Trophoblast cell (in vitro differentiated cells and primary cell): ENCODE measurements around the gene CCNI.

Experiments
- DNase-seq, 2 donors: peaks; one replicate each; pipeline ENCODE4 v3.0.0-alpha.2; 2016
- H2AFZ ChIP-seq: 2 replicates; pipeline ENCODE4 v1.6.1; 2013; ENCODE audit warnings: low read length, moderate library complexity, mild to moderate bottlenecking; ENCODE audit not compliant: insufficient read depth, poor library complexity
- H2AK5ac ChIP-seq: 2 replicates; pipeline ENCODE4 v1.6.1; 2013; ENCODE audit warnings: mild to moderate bottlenecking, low read length
- H2BK120ac ChIP-seq: 2 replicates; pipeline ENCODE4 v1.6.1; 2013; ENCODE audit warnings: low read length, mild to moderate bottlenecking, moderate library complexity; ENCODE audit not compliant: insufficient read depth, poor library complexity
- H2BK12ac ChIP-seq: 2 replicates; pipeline ENCODE4 v1.6.1; 2013; ENCODE audit warnings: mild to moderate bottlenecking, low read length, moderate library complexity
- H2BK5ac ChIP-seq: 2 replicates; pipeline ENCODE4 v1.6.1; 2013; ENCODE audit warnings: low read length, low read depth, moderate library complexity, mild to moderate bottlenecking; ENCODE audit not compliant: poor library complexity
- H3K14ac ChIP-seq: 2 replicates; pipeline ENCODE4 v1.6.1; 2013; ENCODE audit warnings: mild to moderate bottlenecking, low read length
- H3K18ac ChIP-seq: 2 replicates; pipeline ENCODE4 v1.6.1; 2013; ENCODE audit warnings: mild to moderate bottlenecking, low read length
- H3K23ac ChIP-seq: 2 replicates; pipeline ENCODE4 v1.6.1; 2013; ENCODE audit warnings: low read length
- H3K27ac ChIP-seq: 2 replicates; pipeline ENCODE4 v1.5.1; 2013; ENCODE audit warnings: low read depth, mild to moderate bottlenecking, inconsistent platforms, low read length, moderate library complexity
- H3K27me3 ChIP-seq: 2 replicates; pipeline ENCODE4 v1.6.1; 2013; ENCODE audit warnings: inconsistent platforms, mild to moderate bottlenecking, low read length, moderate library complexity; ENCODE audit not compliant: insufficient read depth
- H3K36me3 ChIP-seq, 2 experiments: 1 replicate in 1 of 2; 2 replicates in 1 of 2; pipeline ENCODE4 v1.6.1; 2013; ENCODE audit warnings: low read length in 2 of 2, mild to moderate bottlenecking in 2 of 2, moderate library complexity in 1 of 2; ENCODE audit not compliant: insufficient read depth in 2 of 2, control insufficient read depth in 1 of 2
- H3K4ac ChIP-seq: 2 replicates; pipeline ENCODE4 v1.6.1; 2013; ENCODE audit warnings: low read depth, mild to moderate bottlenecking, low read length, moderate library complexity
- H3K4me1 ChIP-seq, 2 experiments: 1 replicate in 1 of 2; 2 replicates in 1 of 2; pipeline ENCODE4 v1.6.1; 2013; ENCODE audit warnings: low read length in 2 of 2, mild to moderate bottlenecking in 2 of 2, moderate library complexity in 1 of 2; ENCODE audit not compliant: insufficient read depth in 2 of 2, control insufficient read depth in 1 of 2
- H3K4me2 ChIP-seq: 2 replicates; pipeline ENCODE4 v1.6.1; 2013; ENCODE audit warnings: inconsistent platforms, mild to moderate bottlenecking, low read length, moderate library complexity
- H3K4me3 ChIP-seq: 2 replicates; pipeline ENCODE4 v1.5.1; 2013; ENCODE audit warnings: mild to moderate bottlenecking, low read depth, low read length, inconsistent platforms
- H3K79me1 ChIP-seq: one replicate; pipeline ENCODE4 v1.6.1; 2013; ENCODE audit warnings: low read length
- H3K79me2 ChIP-seq: 2 replicates; pipeline ENCODE4 v1.6.1; 2013; ENCODE audit warnings: low read length, mild to moderate bottlenecking; ENCODE audit not compliant: control insufficient read depth, insufficient read depth, poor library complexity
- H3K9ac ChIP-seq: 2 replicates; pipeline ENCODE4 v1.6.1; 2013; ENCODE audit warnings: mild to moderate bottlenecking, low read length
- H3K9me3 ChIP-seq: 2 replicates; pipeline ENCODE4 v1.6.1; 2013; ENCODE audit warnings: low read depth, mild to moderate bottlenecking, control low read depth, inconsistent platforms, low read length; ENCODE audit not compliant: insufficient read depth
- H4K12ac ChIP-seq: 2 replicates; pipeline ENCODE4 v1.6.1; 2013; ENCODE audit warnings: low read depth, mild to moderate bottlenecking, low read length, moderate library complexity
- H4K8ac ChIP-seq: 2 replicates; pipeline ENCODE4 v1.6.1; 2013; ENCODE audit warnings: low read depth, mild to moderate bottlenecking, low read length, moderate library complexity
- H4K91ac ChIP-seq: one replicate; pipeline ENCODE4 v1.6.1; 2013; ENCODE audit warnings: low read depth, mild to moderate bottlenecking, low read length, moderate library complexity
- WGBS: extraction: QIAGEN DNeasy Blood & Tissue Kit; methylation state at CpG from one replicate; pipeline ENCODE4 v1.1.7; 2013; ENCODE audit warnings: missing lambda C conversion rate; ENCODE audit not compliant: insufficient read length, insufficient coverage; ENCODE audit errors: extremely low coverage; 5-methylcytosine and 5-hydroxymethylcytosine counted together

CCNI gene

GRCh38 chr4:77007358-77008230 lies 68.2 kb downstream of the CCNI start:
- no peak overlapping the region for H3K23ac ChIP-seq
- no peak overlapping the region for H2BK120ac ChIP-seq
- H3K79me2 ChIP-seq: no peaks in the 10 kb centered on the region
- H2AFZ ChIP-seq: no peak overlapping the region
- no peak overlapping the region for H3K4ac ChIP-seq
- peaks cover 8% of the 10 kb centered on the region for H3K79me1 ChIP-seq
- H4K8ac ChIP-seq: no peak overlapping the region
- peak overlapping the region; percentile 37 for H4K91ac ChIP-seq
- no peak overlapping the region for H3K18ac ChIP-seq
- H4K12ac ChIP-seq: no peak overlapping the region
- H3K36me3 ChIP-seq: peaks cover 8 to 20% of the 10 kb centered on the region in 2 experiments
- H3K4me3 ChIP-seq: no peak overlapping the region
- no peak overlapping the region for H2AK5ac ChIP-seq
- no CpG with 5 or more reads among the region's 1 CpG for whole genome bisulfite sequencing
- no peaks in the 10 kb centered on the region for H3K9me3 ChIP-seq
- peak overlapping the region; percentile 69 for H3K27ac ChIP-seq
- H3K9ac ChIP-seq: no peak overlapping the region
- H2BK12ac ChIP-seq: no peak overlapping the region
- H3K4me1 ChIP-seq: peaks cover 10 to 20% of the 10 kb centered on the region in 2 experiments
- H3K27me3 ChIP-seq: no peaks in the 10 kb centered on the region
- DNase-seq: peak in 1 of 2 donors; percentile 38
- peak overlapping the region; percentile 31 for H2BK5ac ChIP-seq
- peak overlapping the region; percentile 7 for H3K14ac ChIP-seq
- no peak overlapping the region for H3K4me2 ChIP-seq

GRCh38 chr4:77006753-77007353 lies 68.9 kb downstream of the CCNI start:
- WGBS: no CpG with 5 or more reads among the region's 4 CpGs
- no peak overlapping the region for H2BK120ac ChIP-seq

GRCh38 chr4:77003400-77003799 lies 72.4 kb downstream of the CCNI start:
- Histone ChIP-seq H3K36me3 (peaks cover 2 to 12% of the 10 kb centered on the region in 2 experiments), H2BK5ac (no peak overlapping the region)

More at GRCh38 chr4:77006753-77007353, 68.9 kb downstream of the CCNI start:
- peak overlapping the region; percentile 58 for H3K27ac ChIP-seq
- no peak overlapping the region for H3K14ac ChIP-seq
- peaks cover 10 to 20% of the 10 kb centered on the region in 2 experiments for H3K4me1 ChIP-seq
- H3K9ac ChIP-seq: no peak overlapping the region
- no peak overlapping the region for H4K8ac ChIP-seq
- H3K4me3 ChIP-seq: no peak overlapping the region
- H3K79me2 ChIP-seq: no peaks in the 10 kb centered on the region
- no peak overlapping the region for H2BK12ac ChIP-seq
- H3K4ac ChIP-seq: no peak overlapping the region
- H3K4me2 ChIP-seq: no peak overlapping the region
- no peak overlapping the region for H3K23ac ChIP-seq
- peaks cover 8% of the 10 kb centered on the region for H3K79me1 ChIP-seq
- no peaks in the 10 kb centered on the region for H3K27me3 ChIP-seq
- H3K9me3 ChIP-seq: no peaks in the 10 kb centered on the region
- H2AK5ac ChIP-seq: no peak overlapping the region
- peak overlapping the region; percentile 2 for H2BK5ac ChIP-seq
- DNase-seq: no peak
- H2AFZ ChIP-seq: no peak overlapping the region
- no peak overlapping the region for H3K18ac ChIP-seq
- H4K12ac ChIP-seq: no peak overlapping the region
- H4K91ac ChIP-seq: no peak overlapping the region
- peaks cover 7 to 19% of the 10 kb centered on the region in 2 experiments for H3K36me3 ChIP-seq

GRCh38 chr4:77002321-77003107 lies 73.3 kb downstream of the CCNI start:
- WGBS: no CpG with 5 or more reads among the region's 5 CpGs
- peak overlapping the region; percentile 73 for H3K27ac ChIP-seq
- H3K9me3 ChIP-seq: peaks cover 1% of the 10 kb centered on the region
- no peak for DNase-seq
- no peaks in the 10 kb centered on the region for H3K27me3 ChIP-seq
- H4K12ac ChIP-seq: no peak overlapping the region
- H2BK120ac ChIP-seq: no peak overlapping the region
- no peak overlapping the region for H3K4ac ChIP-seq
- H2BK12ac ChIP-seq: no peak overlapping the region
- no peak overlapping the region for H3K18ac ChIP-seq
- no peak overlapping the region for H4K91ac ChIP-seq
- H3K4me2 ChIP-seq: peak overlapping the region; percentile 52
- H3K23ac ChIP-seq: no peak overlapping the region
- H2AFZ ChIP-seq: no peak overlapping the region
- H2BK5ac ChIP-seq: peak overlapping the region; percentile 76
- H4K8ac ChIP-seq: peak overlapping the region; percentile 23
- H3K4me1 ChIP-seq: peaks cover 12 to 14% of the 10 kb centered on the region in 2 experiments
- H3K9ac ChIP-seq: no peak overlapping the region
- H3K79me1 ChIP-seq: peaks cover 10% of the 10 kb centered on the region
- H3K79me2 ChIP-seq: no peaks in the 10 kb centered on the region
- H3K14ac ChIP-seq: no peak overlapping the region
- no peak overlapping the region for H3K4me3 ChIP-seq
- peaks cover 4 to 18% of the 10 kb centered on the region in 2 experiments for H3K36me3 ChIP-seq
- H2AK5ac ChIP-seq: no peak overlapping the region

More at GRCh38 chr4:77003400-77003799, 72.4 kb downstream of the CCNI start:
- peaks cover 8% of the 10 kb centered on the region for H3K79me1 ChIP-seq
- peak overlapping the region; percentile 73 for H3K27ac ChIP-seq
- no peaks in the 10 kb centered on the region for H3K79me2 ChIP-seq
- H3K4ac ChIP-seq: no peak overlapping the region
- H4K91ac ChIP-seq: no peak overlapping the region
- H2BK12ac ChIP-seq: no peak overlapping the region
- no peak overlapping the region for H3K18ac ChIP-seq
- no peak overlapping the region for H4K12ac ChIP-seq
- H3K4me1 ChIP-seq: peaks cover 10 to 16% of the 10 kb centered on the region in 2 experiments
- no peak overlapping the region for H3K9ac ChIP-seq
- no peak overlapping the region for H2AK5ac ChIP-seq
- H3K23ac ChIP-seq: no peak overlapping the region
- H4K8ac ChIP-seq: no peak overlapping the region
- no peak overlapping the region for H3K4me3 ChIP-seq
- H3K9me3 ChIP-seq: no peaks in the 10 kb centered on the region
- no peak overlapping the region for H3K14ac ChIP-seq
- H2AFZ ChIP-seq: no peak overlapping the region
- no peak overlapping the region for H3K4me2 ChIP-seq
- DNase-seq: no peak
- H3K27me3 ChIP-seq: no peaks in the 10 kb centered on the region
- H2BK120ac ChIP-seq: no peak overlapping the region
